ENCODE results near the gene GLP2R. TPM values are rescaled to one million over a fixed set of nuclear protein-coding genes. Genes with fewer than 3 reads are reported as not detected.

Gene GLP2R
- total RNA-seq, 1 experiment from 2014 or later = 0.08 TPM

- Histone ChIP-seq H3K27ac (ENCODE audit: low read length) (no peak overlapping the region), H3K4me3 (ENCODE audit: low read depth in 2 of 2, low read length in 2 of 2) (no peak overlapping the region), H3K36me3 (ENCODE audit: control insufficient read depth, insufficient read depth, low read length) (no peaks in the 10 kb centered on the region), H3K4me1 (ENCODE audit: control insufficient read depth, insufficient read depth, low read length) (no peaks in the 10 kb centered on the region), H3K27me3 (ENCODE audit: control insufficient read depth, insufficient read depth, low read length) (0 out of 2 replicates have a peak, but pooled peaks cover 2% of the 10 kb centered on the region), H3K9me3 (ENCODE audit: control insufficient read depth, insufficient read depth, low read depth, low read length) (no peaks in the 10 kb centered on the region)
- TF ChIP-seq TCF7L2 (IDR thresholded peaks at IDR 0.05; ENCODE audit: low read depth, low read length) (no peak), POLR2AphosphoS5 (IDR thresholded peaks at IDR 0.05; ENCODE audit: low read depth, low read length) (no peak), CTCF (IDR thresholded peaks at IDR 0.05) (no peak), REST (IDR thresholded peaks at IDR 0.05; ENCODE audit: insufficient read depth in 1 of 2, low read depth in 2 of 2, low read length in 1 of 2) (no peak), SIN3A (IDR thresholded peaks at IDR 0.05; ENCODE audit: borderline replicate concordance, insufficient read depth, low read depth, low read length) (no peak)
- DNase-seq (ENCODE audit: low read depth, low spot score) = no peak
- POLR2A ChIA-PET = no interaction called here
- in situ Hi-C loops (cut with HindIII; ENCODE audit: low pct_unique_long_range_greater_than_20kb, low sequenced_read_pairs) (no loop called here), intact Hi-C loops (cut with micrococcal nuclease; ENCODE audit: unreplicated experiment) (no loop called here)
- ATAC-seq = no peak
- CTCF ChIA-PET = interaction anchor here (0.7 kb wide), 1 partner anchor 84 kb away, joined by 3 read pairs; no protein-coding TSS in a partner anchor
- BruUV-seq (replicated peaks) = no TSS peak
Observed at GRCh38 chr17:9829343-9829742, 3.6 kb downstream of the GLP2R start.

GRCh38 chr17:9830711-9831110, 5.0 kb downstream of the GLP2R start:
- TF ChIP-seq SIN3A (IDR thresholded peaks at IDR 0.05; ENCODE audit: borderline replicate concordance, insufficient read depth, low read depth, low read length) (no peak), TCF7L2 (IDR thresholded peaks at IDR 0.05; ENCODE audit: low read depth, low read length) (no peak), POLR2AphosphoS5 (IDR thresholded peaks at IDR 0.05; ENCODE audit: low read depth, low read length) (no peak), CTCF (IDR thresholded peaks at IDR 0.05) (no peak), REST (IDR thresholded peaks at IDR 0.05; ENCODE audit: insufficient read depth in 1 of 2, low read depth in 2 of 2, low read length in 1 of 2) (no peak)
- ChIA-PET CTCF (no interaction called here), POLR2A (interaction anchor here (0.7 kb wide), 1 partner anchor 87 kb away, joined by 3 read pairs; no protein-coding TSS in a partner anchor)
- no peaks in the 10 kb centered on the region for H3K36me3 ChIP-seq (ENCODE audit: control insufficient read depth, insufficient read depth, low read length)
- ATAC-seq = no peak
- no peaks in the 10 kb centered on the region for H3K9me3 ChIP-seq (ENCODE audit: control insufficient read depth, insufficient read depth, low read depth, low read length)
- 0 out of 2 replicates have a peak, but pooled peaks cover 2% of the 10 kb centered on the region for H3K27me3 ChIP-seq (ENCODE audit: control insufficient read depth, insufficient read depth, low read length)
- DNase-seq (ENCODE audit: low read depth, low spot score) = no peak
- in situ Hi-C loops (cut with HindIII; ENCODE audit: low pct_unique_long_range_greater_than_20kb, low sequenced_read_pairs) = no loop called here
- H3K27ac ChIP-seq (ENCODE audit: low read length) = no peak overlapping the region
- intact Hi-C loops (cut with micrococcal nuclease; ENCODE audit: unreplicated experiment) = no loop called here
- H3K4me3 ChIP-seq (ENCODE audit: low read depth in 2 of 2, low read length in 2 of 2) = no peak overlapping the region
- H3K4me1 ChIP-seq (ENCODE audit: control insufficient read depth, insufficient read depth, low read length) = no peaks in the 10 kb centered on the region
- no TSS peak for BruUV-seq (replicated peaks)

Measured in Panc1 (cell line).